ENCODE results near the gene TIMM22. TPM values are rescaled to one million over a fixed set of nuclear protein-coding genes. Genes with fewer than 3 reads are reported as not detected.

Gene TIMM22
- total and polyA plus RNA-seq, 2 donors (not counting 3 experiments of a cell fraction or from before 2014, with no cell fraction given): 19.0 to 19.6 TPM

DNA sequence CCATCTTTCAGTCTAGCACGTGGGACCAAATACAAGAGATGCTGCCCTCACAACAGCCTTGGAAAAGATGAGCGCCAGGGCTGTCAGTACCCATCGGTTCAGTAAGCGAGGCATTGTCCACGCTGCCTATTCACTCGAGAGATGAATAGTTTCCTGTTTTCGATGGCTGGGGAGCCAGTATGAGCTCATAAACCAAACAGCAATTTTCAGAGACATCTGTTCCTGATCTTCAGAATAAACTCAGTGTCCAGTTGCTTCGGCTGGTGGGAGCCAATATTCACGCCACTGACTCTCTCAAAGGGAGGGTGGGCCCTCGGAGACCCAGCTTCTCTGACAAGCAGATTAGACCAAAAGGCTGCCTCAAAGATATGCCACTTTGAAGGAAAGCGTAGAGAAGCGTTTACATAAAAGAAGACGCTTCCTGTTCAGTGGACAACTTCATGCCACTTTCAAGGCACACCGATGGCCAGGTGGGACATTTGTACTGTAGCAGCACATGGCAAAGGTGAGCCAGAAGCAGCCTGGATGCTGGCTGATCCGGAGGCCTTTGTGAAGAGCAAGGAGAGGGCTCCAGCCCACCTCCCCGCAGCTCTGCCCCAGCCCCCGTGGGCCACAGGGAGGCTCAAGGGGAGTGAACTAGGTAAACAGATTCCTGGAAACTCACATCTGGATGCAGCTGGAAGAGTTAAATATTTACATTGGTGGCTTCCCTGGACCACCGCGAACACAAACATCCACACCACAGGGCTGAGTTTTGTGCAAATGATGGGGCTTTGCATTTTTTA lies 6.0 kb downstream of the TIMM22 start:
- Histone ChIP-seq H3K4me2 (ENCODE audit: insufficient read depth, low read length) (peak overlapping the region; percentile 18), H3K27ac (ENCODE audit: insufficient read depth, low read depth, low read length) (peak overlapping the region; percentile 91), H3K9ac (replicated peaks; ENCODE audit: extremely low read depth, insufficient read depth, low read length) (peak overlapping the region; percentile 50), H3K9me3 (replicated peaks; ENCODE audit: control insufficient read depth, insufficient read depth, low read length) (no peaks in the 10 kb centered on the region), H4K20me1 (replicated peaks; ENCODE audit: control insufficient read depth, extremely low read depth, insufficient read depth, low read length) (no peaks in the 10 kb centered on the region), H3K79me2 (ENCODE audit: control insufficient read depth, insufficient read depth, low read length) (peaks cover 12% of the 10 kb centered on the region), H3K4me1 (ENCODE audit: control insufficient read depth, extremely low read depth, insufficient read depth, low read length) (peaks cover 75% of the 10 kb centered on the region), H3K27me3 (ENCODE audit: control insufficient read depth in 2 of 2, insufficient read depth in 2 of 2, low read length in 2 of 2) (no peaks in the 10 kb centered on the region), H3K4me3 (replicated peaks in 1 of 3; ENCODE audit: insufficient read depth in 1 of 3, low read depth in 1 of 3, low read length in 3 of 3) (no peak overlapping the region), H2AFZ (ENCODE audit: low read depth, low read length) (no peak overlapping the region), H3K36me3 (ENCODE audit: control insufficient read depth in 2 of 2, extremely low read depth in 1 of 2, insufficient read depth in 2 of 2, low read length in 2 of 2) (peaks cover 4 to 14% of the 10 kb centered on the region in 2 experiments), H3K9me1 (replicated peaks; ENCODE audit: control insufficient read depth, extremely low read depth, insufficient read depth, low read length) (no peaks in the 10 kb centered on the region)
- TF ChIP-seq JUN (IDR thresholded peaks at IDR 0.05; ENCODE audit: borderline replicate concordance, insufficient read depth, insufficient read length, low read depth) (peak; percentile 72), POLR2A (IDR thresholded peaks at IDR 0.05; ENCODE audit: low read depth, low read length) (no peak), POLR2AphosphoS5 (IDR thresholded peaks at IDR 0.05; ENCODE audit: insufficient read depth, low read depth, low read length) (peak; percentile 65), MYC (IDR thresholded peaks at IDR 0.05; ENCODE audit: low read depth, low read length) (peak; percentile 49), EZH2 (IDR thresholded peaks at IDR 0.05; ENCODE audit: borderline replicate concordance, low read depth, low read length, severe bottlenecking) (no peak), FOS (IDR thresholded peaks at IDR 0.05; ENCODE audit: borderline replicate concordance, insufficient read depth, low read length) (peak; percentile 58)
- TF ChIP-seq, protein P1, sequence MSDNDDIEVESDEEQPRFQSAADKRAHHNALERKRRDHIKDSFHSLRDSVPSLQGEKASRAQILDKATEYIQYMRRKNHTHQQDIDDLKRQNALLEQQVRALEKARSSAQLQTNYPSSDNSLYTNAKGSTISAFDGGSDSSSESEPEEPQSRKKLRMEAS (IDR thresholded peaks at IDR 0.05; ENCODE audit: insufficient read depth, insufficient read length): peak; percentile 76
- TF ChIP-seq, protein P2, sequence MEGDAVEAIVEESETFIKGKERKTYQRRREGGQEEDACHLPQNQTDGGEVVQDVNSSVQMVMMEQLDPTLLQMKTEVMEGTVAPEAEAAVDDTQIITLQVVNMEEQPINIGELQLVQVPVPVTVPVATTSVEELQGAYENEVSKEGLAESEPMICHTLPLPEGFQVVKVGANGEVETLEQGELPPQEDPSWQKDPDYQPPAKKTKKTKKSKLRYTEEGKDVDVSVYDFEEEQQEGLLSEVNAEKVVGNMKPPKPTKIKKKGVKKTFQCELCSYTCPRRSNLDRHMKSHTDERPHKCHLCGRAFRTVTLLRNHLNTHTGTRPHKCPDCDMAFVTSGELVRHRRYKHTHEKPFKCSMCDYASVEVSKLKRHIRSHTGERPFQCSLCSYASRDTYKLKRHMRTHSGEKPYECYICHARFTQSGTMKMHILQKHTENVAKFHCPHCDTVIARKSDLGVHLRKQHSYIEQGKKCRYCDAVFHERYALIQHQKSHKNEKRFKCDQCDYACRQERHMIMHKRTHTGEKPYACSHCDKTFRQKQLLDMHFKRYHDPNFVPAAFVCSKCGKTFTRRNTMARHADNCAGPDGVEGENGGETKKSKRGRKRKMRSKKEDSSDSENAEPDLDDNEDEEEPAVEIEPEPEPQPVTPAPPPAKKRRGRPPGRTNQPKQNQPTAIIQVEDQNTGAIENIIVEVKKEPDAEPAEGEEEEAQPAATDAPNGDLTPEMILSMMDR (IDR thresholded peaks at IDR 0.05; ENCODE audit: extremely low read depth in 1 of 2, insufficient read depth in 1 of 2, low read depth in 1 of 2, low read length in 2 of 2): no peak
- intact Hi-C loops (cut with micrococcal nuclease): loop anchor here (1.0 kb wide), 1 partner anchor 41 kb away; no protein-coding TSS in a partner anchor
- POLR2A ChIA-PET: interaction anchor here (0.7 kb wide), 1 partner anchor 36 kb away, joined by 3 read pairs; no protein-coding TSS in a partner anchor
- CTCF ChIA-PET: interaction anchor here (0.6 to 10.2 kb wide), 8 partner anchors 22 to 184 kb away, joined by 3 to 265 read pairs (median 12); no protein-coding TSS in a partner anchor
- BruUV-seq (replicated peaks): TSS peak; percentile 7
- dilution Hi-C loops (cut with MboI; ENCODE audit: extremely low pct_ligation_motif_present, low sequenced_read_pairs): no loop called here
- FAIRE-seq (peak; percentile 98), DNase-seq (ENCODE audit: low read depth, low spot score) (peak; percentile 92)
